ENCODE data around the gene CORIN.

DNA sequence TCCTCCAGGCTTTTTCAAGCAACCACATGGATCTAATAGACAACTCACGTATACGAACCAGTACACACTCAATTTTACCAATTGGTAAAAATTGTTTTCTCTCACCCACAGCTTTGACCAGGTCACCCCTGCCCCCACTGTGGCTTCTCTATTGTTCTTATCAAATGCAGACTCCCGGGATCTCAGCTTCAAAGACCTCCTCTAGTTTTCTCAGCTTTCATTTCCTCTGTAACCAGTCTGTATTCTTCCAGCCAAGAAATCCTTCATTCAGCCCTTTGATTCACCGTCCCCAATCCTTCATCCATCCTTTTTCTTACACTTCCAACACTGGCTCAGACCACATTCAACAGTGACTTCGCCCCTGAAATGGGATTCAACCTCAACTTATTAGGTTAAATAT lies 120.7 kb downstream of the CORIN start:
- TF ChIP-seq CTCF (IDR thresholded peaks at IDR 0.05) (no peak), POLR2A (IDR thresholded peaks at IDR 0.05) (no peak)
